Measurements from ENCODE around the gene BAIAP3.
"Not testable (repeated sequence)": the region's sequence is repeated elsewhere in the genome, so short reads cannot be mapped to it uniquely, and the experiment has no call there.

Gene BAIAP3

GRCh38 chr16:1292208-1292607, 41.2 kb upstream of the BAIAP3 start:
- not testable (repeated sequence) for H3K27ac ChIP-seq (ENCODE audit: low read length); H3K4me1 ChIP-seq (ENCODE audit: control insufficient read depth, low read depth, low read length); H3K36me3 ChIP-seq (ENCODE audit: control insufficient read depth, low read depth, low read length); H3K4me3 ChIP-seq (ENCODE audit: low read length); H3K9ac ChIP-seq (ENCODE audit: low read length); H3K9me3 ChIP-seq (ENCODE audit: control insufficient read depth, low read depth, low read length)
- peaks cover 59% of the 10 kb centered on the region for H3K27me3 ChIP-seq (ENCODE audit: control insufficient read depth, insufficient read depth, low read length)

- H3K27ac ChIP-seq (ENCODE audit: low read length); H3K4me3 ChIP-seq (ENCODE audit: low read length); H3K9ac ChIP-seq (ENCODE audit: low read length): not testable (repeated sequence)
Measured at GRCh38 chr16:1292808-1293207, 40.6 kb upstream of the BAIAP3 start.

GRCh38 chr16:1293921-1294656, 39.4 kb upstream of the BAIAP3 start:
- Histone ChIP-seq H3K9me3 (ENCODE audit: control insufficient read depth, low read depth, low read length) (no peaks in the 10 kb centered on the region), H3K27ac (ENCODE audit: low read length) (no peak overlapping the region), H3K36me3 (ENCODE audit: control insufficient read depth, low read depth, low read length) (no peaks in the 10 kb centered on the region), H3K4me3 (ENCODE audit: low read length) (no peak overlapping the region), H3K27me3 (ENCODE audit: control insufficient read depth, insufficient read depth, low read length) (peaks cover 49% of the 10 kb centered on the region), H3K9ac (ENCODE audit: low read length) (no peak overlapping the region), H3K4me1 (ENCODE audit: control insufficient read depth, low read depth, low read length) (peaks cover 8% of the 10 kb centered on the region)

More at GRCh38 chr16:1292808-1293207, 40.6 kb upstream of the BAIAP3 start:
- H3K36me3 ChIP-seq (ENCODE audit: control insufficient read depth, low read depth, low read length); H3K4me1 ChIP-seq (ENCODE audit: control insufficient read depth, low read depth, low read length); H3K9me3 ChIP-seq (ENCODE audit: control insufficient read depth, low read depth, low read length): not testable (repeated sequence)
- peaks cover 53% of the 10 kb centered on the region for H3K27me3 ChIP-seq (ENCODE audit: control insufficient read depth, insufficient read depth, low read length)

GRCh38 chr16:1295465-1295864, 38.0 kb upstream of the BAIAP3 start:
- no peaks in the 10 kb centered on the region for H3K4me1 ChIP-seq (ENCODE audit: control insufficient read depth, low read depth, low read length)
- H3K27me3 ChIP-seq (ENCODE audit: control insufficient read depth, insufficient read depth, low read length): peaks cover 45% of the 10 kb centered on the region
- no peaks in the 10 kb centered on the region for H3K36me3 ChIP-seq (ENCODE audit: control insufficient read depth, low read depth, low read length)
- no peaks in the 10 kb centered on the region for H3K9me3 ChIP-seq (ENCODE audit: control insufficient read depth, low read depth, low read length)
- H3K4me3 ChIP-seq (ENCODE audit: low read length): no peak overlapping the region
- no peak overlapping the region for H3K9ac ChIP-seq (ENCODE audit: low read length)
- no peak overlapping the region for H3K27ac ChIP-seq (ENCODE audit: low read length)

- H3K4me1 ChIP-seq (ENCODE audit: control insufficient read depth, low read depth, low read length): not testable (repeated sequence)
Measured at GRCh38 chr16:1296688-1297017, 36.8 kb upstream of the BAIAP3 start.

GRCh38 chr16:1297018-1297696, 36.3 kb upstream of the BAIAP3 start:
- H3K36me3 ChIP-seq (ENCODE audit: control insufficient read depth, low read depth, low read length): no peaks in the 10 kb centered on the region
- peaks cover 32% of the 10 kb centered on the region for H3K27me3 ChIP-seq (ENCODE audit: control insufficient read depth, insufficient read depth, low read length)
- H3K9me3 ChIP-seq (ENCODE audit: control insufficient read depth, low read depth, low read length): no peaks in the 10 kb centered on the region
- no peaks in the 10 kb centered on the region for H3K4me1 ChIP-seq (ENCODE audit: control insufficient read depth, low read depth, low read length)
- no peak overlapping the region for H3K9ac ChIP-seq (ENCODE audit: low read length)
- no peak overlapping the region for H3K27ac ChIP-seq (ENCODE audit: low read length)
- H3K4me3 ChIP-seq (ENCODE audit: low read length): no peak overlapping the region

More at GRCh38 chr16:1296688-1297017, 36.8 kb upstream of the BAIAP3 start:
- H3K9me3 ChIP-seq (ENCODE audit: control insufficient read depth, low read depth, low read length); H3K4me3 ChIP-seq (ENCODE audit: low read length); H3K27ac ChIP-seq (ENCODE audit: low read length); H3K9ac ChIP-seq (ENCODE audit: low read length); H3K36me3 ChIP-seq (ENCODE audit: control insufficient read depth, low read depth, low read length): not testable (repeated sequence)
- peaks cover 37% of the 10 kb centered on the region for H3K27me3 ChIP-seq (ENCODE audit: control insufficient read depth, insufficient read depth, low read length)

GRCh38 chr16:1298406-1298805, 35.0 kb upstream of the BAIAP3 start:
- H3K27me3 ChIP-seq (ENCODE audit: control insufficient read depth, insufficient read depth, low read length): peaks cover 28% of the 10 kb centered on the region
- no peak overlapping the region for H3K9ac ChIP-seq (ENCODE audit: low read length)
- no peaks in the 10 kb centered on the region for H3K9me3 ChIP-seq (ENCODE audit: control insufficient read depth, low read depth, low read length)
- H3K36me3 ChIP-seq (ENCODE audit: control insufficient read depth, low read depth, low read length): no peaks in the 10 kb centered on the region
- H3K4me3 ChIP-seq (ENCODE audit: low read length): no peak overlapping the region
- no peaks in the 10 kb centered on the region for H3K4me1 ChIP-seq (ENCODE audit: control insufficient read depth, low read depth, low read length)
- H3K27ac ChIP-seq (ENCODE audit: low read length): no peak overlapping the region

GRCh38 chr16:1299012-1299867, 34.2 kb upstream of the BAIAP3 start:
- Histone ChIP-seq H3K9ac (ENCODE audit: low read length) (no peak overlapping the region), H3K27ac (ENCODE audit: low read length) (no peak overlapping the region), H3K36me3 (ENCODE audit: control insufficient read depth, low read depth, low read length) (no peaks in the 10 kb centered on the region), H3K27me3 (ENCODE audit: control insufficient read depth, insufficient read depth, low read length) (peaks cover 23% of the 10 kb centered on the region), H3K4me3 (ENCODE audit: low read length) (no peak overlapping the region), H3K9me3 (ENCODE audit: control insufficient read depth, low read depth, low read length) (no peaks in the 10 kb centered on the region), H3K4me1 (ENCODE audit: control insufficient read depth, low read depth, low read length) (peaks cover 4% of the 10 kb centered on the region)

GRCh38 chr16:1299868-1300203, 33.6 kb upstream of the BAIAP3 start:
- Histone ChIP-seq H3K27me3 (ENCODE audit: control insufficient read depth, insufficient read depth, low read length) (peaks cover 23% of the 10 kb centered on the region), H3K36me3 (ENCODE audit: control insufficient read depth, low read depth, low read length) (no peaks in the 10 kb centered on the region), H3K27ac (ENCODE audit: low read length) (no peak overlapping the region), H3K9ac (ENCODE audit: low read length) (no peak overlapping the region), H3K9me3 (ENCODE audit: control insufficient read depth, low read depth, low read length) (no peaks in the 10 kb centered on the region), H3K4me1 (ENCODE audit: control insufficient read depth, low read depth, low read length) (peaks cover 4% of the 10 kb centered on the region), H3K4me3 (ENCODE audit: low read length) (no peak overlapping the region)

- Histone ChIP-seq H3K9ac (ENCODE audit: low read length) (no peak overlapping the region), H3K27me3 (ENCODE audit: control insufficient read depth, insufficient read depth, low read length) (peaks cover 23% of the 10 kb centered on the region)
Measured at GRCh38 chr16:1300664-1301476, 32.6 kb upstream of the BAIAP3 start.

GRCh38 chr16:1301562-1301961, 31.9 kb upstream of the BAIAP3 start:
- Histone ChIP-seq H3K9me3 (ENCODE audit: control insufficient read depth, low read depth, low read length) (no peaks in the 10 kb centered on the region), H3K27ac (ENCODE audit: low read length) (no peak overlapping the region), H3K4me1 (ENCODE audit: control insufficient read depth, low read depth, low read length) (peaks cover 4% of the 10 kb centered on the region), H3K4me3 (ENCODE audit: low read length) (no peak overlapping the region), H3K27me3 (ENCODE audit: control insufficient read depth, insufficient read depth, low read length) (peaks cover 23% of the 10 kb centered on the region), H3K9ac (ENCODE audit: low read length) (no peak overlapping the region), H3K36me3 (ENCODE audit: control insufficient read depth, low read depth, low read length) (no peaks in the 10 kb centered on the region)

More at GRCh38 chr16:1300664-1301476, 32.6 kb upstream of the BAIAP3 start:
- Histone ChIP-seq H3K9me3 (ENCODE audit: control insufficient read depth, low read depth, low read length) (no peaks in the 10 kb centered on the region), H3K36me3 (ENCODE audit: control insufficient read depth, low read depth, low read length) (no peaks in the 10 kb centered on the region), H3K4me3 (ENCODE audit: low read length) (no peak overlapping the region), H3K4me1 (ENCODE audit: control insufficient read depth, low read depth, low read length) (peaks cover 4% of the 10 kb centered on the region), H3K27ac (ENCODE audit: low read length) (no peak overlapping the region)

Measured in iPS-18a (cell line).